Measurements from ENCODE around the gene FBXW4.

- TF ChIP-seq POLR2AphosphoS5 (IDR thresholded peaks at IDR 0.05; ENCODE audit: control insufficient read depth, insufficient read depth, low read depth, low read length) (no peak), ZNF224 (CRISPR knock-in tag; IDR thresholded peaks at IDR 0.05) (no peak), CTCF (IDR thresholded peaks at IDR 0.05 in 2 of 3, conservative IDR thresholded peaks at IDR 0.05 in 1 of 3; ENCODE audit: insufficient read depth in 2 of 3, low read depth in 1 of 3, low read length in 3 of 3) (no peak)
These were observed 15.2 kb upstream of the FBXW4 start for GRCh38 chr10:101710059-101710695.

Data from K562 (cell line).